SK-N-MC (cell line): ENCODE measurements around the gene PBX1.

Experiments
- EZH2 ChIP-seq: fragments of 200-600 bp; sonication (generic); IDR thresholded peaks from one replicate; pipeline ENCODE4 v1.6.1; 2017; ENCODE audit warnings: antibody characterized with exemption
- FOXP2 ChIP-seq: optimal IDR thresholded peaks from 2 replicates; pipeline ENCODE3; 2011; ENCODE audit warnings: mild to moderate bottlenecking, moderate library complexity; ENCODE audit not compliant: insufficient read depth; ENCODE audit errors: extremely low read length, control extremely low read depth
- POLR2AphosphoS5 ChIP-seq: IDR thresholded peaks from 2 replicates; pipeline ENCODE4 v1.6.1; 2012; ENCODE audit warnings: mild to moderate bottlenecking, low read depth, low read length, borderline replicate concordance

- TF ChIP-seq POLR2AphosphoS5 (no peak), EZH2 (no peak), FOXP2 (no peak)
These were observed 150.1 kb downstream of the PBX1 start for GRCh38 chr1:164709126-164709525.
